HG03097 (cell line): ENCODE measurements around the gene ELP2.
"Not testable (repeated sequence)": the region's sequence is repeated elsewhere in the genome, so short reads cannot be mapped to it uniquely, and the experiment has no call there.

Experiments
- ATAC-seq: cut with Tn5 transposase; IDR thresholded peaks from one replicate; pipeline ENCODE4 v1.9.1; 2021; ENCODE audit not compliant: unreplicated experiment, low FRiP score

ELP2 gene

DNA sequence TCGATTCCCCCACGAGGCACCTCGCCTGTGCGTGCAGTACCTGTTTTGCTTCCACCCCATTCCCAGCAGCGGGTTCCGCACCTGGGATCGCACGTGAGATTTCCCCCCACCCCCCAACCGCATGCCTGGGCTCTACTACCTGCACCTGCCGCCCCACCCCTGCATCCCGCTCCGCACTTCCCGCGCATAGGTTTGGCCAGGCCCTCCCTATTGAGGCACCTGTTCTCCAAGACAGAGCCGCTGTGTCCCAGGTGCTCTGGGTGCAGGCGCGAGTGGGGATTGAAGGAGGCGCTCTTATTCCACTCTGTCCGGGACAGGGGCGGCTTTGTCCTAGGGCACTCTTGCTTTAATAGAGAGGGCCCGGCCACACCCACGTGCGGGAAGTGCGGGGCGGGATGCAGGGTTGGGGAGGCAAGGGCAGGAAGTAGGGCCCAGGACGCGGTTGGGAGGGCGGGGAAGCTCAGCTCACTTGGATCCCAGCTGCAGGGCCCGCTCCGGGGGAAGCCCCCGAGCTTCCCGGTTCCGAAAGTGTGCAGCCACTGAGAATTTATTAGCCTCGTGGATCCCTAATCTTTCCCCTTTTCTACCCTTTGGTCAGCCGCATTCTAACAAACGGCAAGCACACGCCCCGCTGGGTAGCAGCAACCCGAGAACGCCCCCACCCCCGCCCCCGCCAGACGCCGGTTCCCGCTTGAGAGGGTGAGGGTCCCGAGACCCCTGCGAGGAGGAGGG is 56.9 kb downstream of the ELP2 start:
- ATAC-seq, result no peak

DNA sequence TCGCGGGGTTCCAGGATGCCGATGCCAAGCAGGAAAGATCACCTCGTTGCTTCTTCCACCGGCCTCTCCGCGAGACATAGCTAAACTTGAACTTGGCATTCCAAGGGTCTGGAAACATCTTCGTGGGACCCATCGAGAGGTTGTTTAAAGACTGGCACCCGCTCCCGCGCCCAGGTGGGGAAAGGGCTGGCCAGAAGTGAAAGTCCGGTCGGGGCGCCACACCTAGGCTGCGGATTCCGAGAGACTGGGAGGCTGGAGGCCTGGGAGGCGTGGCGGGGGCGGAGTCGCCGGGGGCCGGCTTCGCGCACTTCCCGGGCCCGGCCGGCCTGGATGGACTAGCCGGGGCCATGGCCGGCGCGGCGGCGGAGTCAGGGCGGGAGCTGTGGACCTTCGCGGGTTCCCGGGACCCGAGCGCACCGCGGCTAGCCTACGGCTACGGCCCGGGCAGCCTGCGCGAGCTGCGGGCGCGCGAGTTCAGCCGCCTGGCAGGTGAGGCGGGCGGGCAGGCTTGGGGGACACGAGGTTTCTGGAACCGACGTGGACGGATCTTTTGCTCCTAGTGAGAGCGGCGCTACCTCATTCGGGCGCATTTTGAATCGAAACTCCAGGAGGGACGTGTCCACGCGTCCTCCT is 57.6 kb downstream of the ELP2 start, which contains the start of gene MOCOS:
TSS of gene MOCOS (plus strand) at position 305 of the 633 bp plus-strand sequence. CDS start at position 348, 43 bp downstream.
- ATAC-seq, result peak; percentile 83

DNA sequence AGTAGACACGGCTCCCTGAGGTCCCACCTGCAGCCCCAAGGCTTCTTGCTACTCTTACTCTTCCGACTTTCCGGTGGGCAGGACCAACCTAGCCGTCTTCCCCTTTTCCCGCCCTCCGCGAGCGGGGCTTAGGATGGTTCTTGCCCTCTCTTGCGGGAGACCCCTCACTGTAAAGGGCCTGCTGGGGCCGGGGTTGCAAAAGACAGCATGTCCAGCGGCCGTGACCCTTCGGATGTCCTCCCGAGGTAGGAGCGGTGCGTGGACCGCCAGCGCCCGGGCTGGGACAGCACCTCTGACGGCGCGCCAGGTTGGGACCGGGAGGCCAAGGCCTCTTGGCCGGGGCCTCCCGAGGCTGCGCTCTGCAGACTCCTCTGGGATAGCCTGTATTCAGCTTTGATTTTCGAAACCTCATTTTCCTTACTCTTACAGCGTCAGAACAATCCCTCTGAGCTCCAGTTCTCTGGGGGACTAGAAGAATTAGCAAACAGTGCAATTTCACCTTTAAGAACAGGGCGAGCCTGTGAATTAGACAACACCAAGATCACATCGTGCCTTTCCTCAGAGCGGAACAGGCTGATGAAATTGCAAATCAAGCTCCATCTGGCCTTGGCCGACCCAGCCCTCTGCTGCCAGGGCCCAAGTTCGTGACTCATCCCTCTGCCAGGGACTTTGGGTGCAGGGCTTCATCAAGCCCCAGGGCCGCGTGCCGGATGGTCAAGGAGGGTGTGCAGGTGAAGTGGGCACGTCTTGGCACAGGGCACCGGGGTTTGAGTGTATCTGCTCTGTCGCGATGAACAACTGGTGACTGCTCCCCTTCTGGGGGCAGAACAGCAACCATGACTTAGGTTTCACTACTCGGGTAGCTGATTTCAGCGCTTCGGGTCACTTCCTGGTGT is 58.4 kb downstream of the ELP2 start:
- no peak for ATAC-seq

DNA sequence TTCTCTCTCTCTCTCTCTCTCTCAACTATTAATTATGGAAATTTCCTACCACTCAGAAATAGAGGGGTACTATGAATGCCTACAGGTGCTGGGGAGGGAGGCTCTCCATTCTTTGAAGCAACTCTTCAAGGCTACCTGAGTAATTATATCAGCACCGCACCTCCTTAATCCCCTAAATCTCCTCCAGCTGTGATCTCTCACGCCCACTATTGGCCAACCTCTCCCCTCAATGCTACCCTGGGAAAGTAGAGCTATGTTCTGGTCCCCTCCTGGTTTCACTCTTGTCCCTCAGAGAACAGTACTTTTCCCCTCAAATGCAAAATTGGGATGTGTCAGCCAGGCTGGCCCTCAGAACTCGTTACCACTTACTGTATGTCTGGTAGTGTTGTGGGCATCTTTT is 59.2 kb downstream of the ELP2 start:
- ATAC-seq, result no peak

DNA sequence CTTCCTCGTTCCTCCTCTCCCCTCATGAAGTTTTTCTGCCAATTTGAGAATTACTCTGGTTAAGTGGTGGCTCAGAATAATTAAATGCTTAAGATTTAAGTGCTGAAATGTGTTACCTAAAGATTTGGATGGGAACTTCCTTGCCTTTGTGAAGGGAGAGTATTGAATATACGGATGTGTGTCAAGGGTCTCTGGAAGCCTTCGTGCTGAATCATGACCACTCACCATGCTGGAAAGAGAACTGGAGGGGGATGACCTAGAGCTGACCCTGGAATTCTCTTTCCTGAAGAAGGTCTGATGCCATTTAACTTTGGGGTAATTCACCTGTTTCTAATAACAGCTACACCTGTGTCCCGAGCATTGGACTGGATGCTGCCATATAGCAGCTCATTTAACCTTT is 59.8 kb downstream of the ELP2 start:
- no peak for ATAC-seq

DNA sequence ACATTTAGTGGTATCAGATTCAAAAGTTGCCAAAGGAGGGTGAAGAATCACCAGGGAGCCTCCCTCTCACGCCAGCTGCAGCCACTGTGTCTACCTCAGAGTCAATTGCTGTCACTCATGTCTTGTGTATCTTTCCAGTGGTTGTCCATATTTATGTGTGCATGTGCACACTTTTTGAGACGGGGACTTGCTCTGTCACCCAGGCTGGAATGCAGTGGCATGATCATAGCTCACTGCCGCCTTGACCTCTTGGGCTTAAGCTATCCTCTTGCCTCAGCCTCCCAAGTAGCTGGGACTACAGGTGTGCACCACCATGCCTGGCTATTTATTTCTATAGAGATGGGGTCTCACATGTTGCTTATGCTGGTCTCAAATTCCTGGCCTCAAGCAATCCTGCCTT is 61.6 kb downstream of the ELP2 start:
- ATAC-seq, result no peak

GRCh38 chr18:36191711-36192110 is 62.0 kb downstream of the ELP2 start:
- no peak for ATAC-seq

DNA sequence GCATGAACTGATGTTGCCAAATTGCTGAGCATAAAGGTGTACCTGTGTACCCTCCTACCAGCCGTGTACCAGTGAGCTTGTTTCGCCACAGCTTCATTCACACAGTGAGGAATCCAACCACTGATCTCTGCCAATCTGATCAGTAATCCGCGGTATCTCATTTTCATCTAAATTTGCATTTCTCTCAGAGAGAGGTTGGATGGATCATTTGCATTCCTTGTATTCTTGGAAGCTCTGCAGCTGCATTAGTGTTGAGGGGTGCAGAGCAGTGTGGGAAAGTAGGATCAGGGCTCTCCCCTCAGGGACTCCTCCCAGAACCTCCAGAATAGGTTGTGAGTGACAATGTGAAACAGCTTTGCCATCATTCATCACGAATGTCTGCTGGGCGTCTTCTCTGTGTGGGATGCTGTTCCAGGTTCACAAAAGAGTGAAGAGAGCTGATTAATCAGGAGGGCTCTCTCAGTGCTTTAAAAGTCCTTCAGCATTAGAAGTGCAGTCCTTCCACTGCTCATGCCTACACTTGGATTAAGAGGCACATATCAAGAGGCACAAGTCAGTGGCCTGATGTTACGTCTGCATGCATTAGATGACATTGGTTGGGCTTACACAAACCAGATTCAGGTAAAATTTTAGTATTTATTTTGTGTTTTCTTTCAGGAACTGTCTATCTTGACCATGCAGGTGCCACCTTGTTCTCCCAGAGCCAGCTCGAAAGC is 65.1 kb downstream of the ELP2 start:
- no peak for ATAC-seq

DNA sequence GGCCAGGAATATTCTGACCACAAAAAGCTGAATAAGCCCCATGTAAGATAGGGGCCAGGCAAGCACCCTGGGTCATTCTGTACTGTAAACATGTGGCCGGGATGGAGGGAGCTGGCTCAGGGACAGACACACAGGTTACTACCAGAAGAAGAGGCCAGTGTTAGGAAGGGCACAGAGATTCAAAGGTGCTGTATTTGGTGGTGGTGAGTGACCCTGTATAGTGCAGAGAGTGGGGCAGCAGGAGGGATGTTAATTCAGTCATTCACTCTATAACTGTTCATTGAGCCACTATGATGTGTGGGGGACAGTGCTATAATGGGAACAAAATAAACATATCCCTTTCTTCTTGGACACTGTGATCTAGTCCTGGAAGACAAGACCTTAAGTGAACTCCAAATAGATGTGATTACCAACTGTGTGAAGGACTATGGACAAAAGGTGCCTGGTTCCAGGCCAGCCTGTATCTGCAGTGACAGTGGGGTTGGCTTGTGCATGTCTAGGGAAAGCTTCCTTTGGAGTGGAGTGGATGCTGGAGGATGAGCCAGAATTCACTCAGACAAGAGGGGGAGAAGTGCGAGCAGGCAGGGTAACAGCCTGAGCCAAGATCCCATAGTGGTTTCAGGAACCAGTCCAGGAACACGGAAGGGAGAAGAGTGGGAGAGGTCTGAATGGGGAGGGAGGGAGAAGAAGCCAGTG is 65.9 kb downstream of the ELP2 start:
- ATAC-seq, result no peak

- ATAC-seq, result no peak
These were observed 66.7 kb downstream of the ELP2 start for GRCh38 chr18:36196238-36196995.

- ATAC-seq, result no peak
These were observed 67.9 kb downstream of the ELP2 start for GRCh38 chr18:36197511-36198166.

DNA sequence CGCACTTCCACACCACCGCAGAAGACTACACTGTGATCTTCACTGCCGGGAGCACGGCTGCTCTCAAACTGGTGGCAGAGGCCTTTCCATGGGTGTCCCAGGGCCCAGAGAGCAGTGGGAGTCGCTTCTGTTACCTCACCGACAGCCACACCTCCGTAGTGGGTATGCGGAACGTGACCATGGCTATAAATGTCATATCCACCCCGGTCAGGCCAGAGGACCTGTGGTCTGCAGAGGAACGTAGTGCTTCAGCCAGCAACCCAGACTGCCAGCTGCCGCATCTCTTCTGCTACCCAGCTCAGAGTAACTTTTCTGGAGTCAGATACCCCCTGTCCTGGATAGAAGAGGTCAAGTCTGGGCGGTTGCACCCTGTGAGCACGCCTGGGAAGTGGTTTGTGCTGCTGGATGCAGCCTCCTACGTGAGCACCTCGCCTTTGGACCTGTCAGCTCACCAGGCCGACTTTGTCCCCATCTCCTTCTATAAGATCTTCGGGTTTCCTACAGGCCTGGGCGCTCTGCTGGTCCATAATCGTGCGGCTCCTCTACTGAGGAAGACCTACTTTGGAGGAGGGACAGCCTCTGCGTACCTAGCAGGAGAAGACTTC is 70.1 kb downstream of the ELP2 start:
- no peak for ATAC-seq

GRCh38 chr18:36200354-36200771 is 70.7 kb downstream of the ELP2 start:
- ATAC-seq, result no peak

- ATAC-seq, result no peak
These were observed 72.1 kb downstream of the ELP2 start for GRCh38 chr18:36201765-36202164.

DNA sequence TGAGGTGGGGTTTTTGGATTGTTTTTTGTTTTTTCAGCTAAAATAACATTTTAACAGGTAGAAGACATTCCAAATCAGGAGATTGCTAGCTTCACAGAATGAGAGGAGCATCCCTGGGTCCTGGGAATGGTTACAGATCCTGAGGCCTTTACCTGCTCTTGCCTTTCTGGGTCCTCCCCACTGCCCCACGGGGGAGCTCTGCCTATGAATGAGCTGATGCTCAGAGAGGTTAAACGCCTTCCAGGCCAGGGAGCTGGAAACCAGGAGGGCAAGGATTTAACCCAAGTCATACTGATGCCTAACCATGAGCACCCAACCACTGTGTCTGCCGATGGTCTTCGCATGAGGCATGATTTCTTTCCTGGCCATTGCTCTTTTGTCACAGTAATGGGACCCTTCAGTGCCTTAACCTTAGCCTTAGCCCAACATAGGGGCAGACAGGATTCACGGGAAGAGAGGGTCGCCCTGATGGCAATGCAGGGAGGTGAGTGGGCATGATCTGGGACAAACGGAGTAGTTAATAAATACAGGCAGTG is 73.7 kb downstream of the ELP2 start:
- no peak for ATAC-seq

- no peak for ATAC-seq
These were observed 75.5 kb downstream of the ELP2 start for GRCh38 chr18:36205166-36205565.

DNA sequence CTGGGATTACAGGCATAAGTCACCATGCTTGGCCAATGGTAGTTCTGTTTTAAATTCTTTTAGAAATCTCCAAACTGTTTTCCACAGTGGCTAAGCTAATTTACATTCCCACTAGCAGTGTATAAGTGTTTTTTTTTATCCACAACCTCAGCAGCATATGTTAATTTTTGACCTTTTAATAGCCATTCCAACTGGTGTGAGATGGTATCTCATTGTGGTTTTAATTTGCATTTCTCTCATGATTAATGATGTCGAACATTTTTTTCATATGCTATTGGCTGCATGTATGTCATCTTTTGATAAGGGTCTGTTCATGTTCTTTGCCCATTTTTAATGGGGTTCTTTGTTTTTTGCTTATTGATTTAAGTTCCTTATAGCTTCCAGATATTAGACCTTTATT is 77.6 kb downstream of the ELP2 start:
- no peak for ATAC-seq

DNA sequence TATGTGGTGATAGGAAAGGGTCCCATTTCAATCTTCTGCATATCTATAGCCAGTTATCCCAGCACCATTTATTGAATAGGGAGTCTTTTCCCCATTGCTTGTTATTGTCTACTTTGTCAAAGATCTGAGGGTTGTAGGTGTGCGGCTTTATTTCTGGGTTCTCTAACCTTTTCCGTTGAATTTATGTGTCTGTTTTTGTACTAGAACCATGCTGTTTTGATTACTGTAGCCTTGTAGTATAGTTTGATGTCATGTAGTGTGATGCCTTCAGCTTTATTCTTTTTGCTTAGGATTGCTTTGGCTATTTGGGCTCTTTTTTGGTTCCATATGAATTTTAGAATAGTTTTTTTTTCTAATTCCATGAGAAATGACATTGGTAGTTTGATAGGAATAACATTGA is 78.3 kb downstream of the ELP2 start:
- not testable (repeated sequence) for ATAC-seq
